Psoas muscle (tissue), 8 donors: ENCODE measurements around the gene NPR2. TPM values are rescaled to one million over a fixed set of nuclear protein-coding genes. Genes with fewer than 3 reads are reported as not detected.

Experiments used
- ATAC-seq, 4 donors: fragments of 200-7000 bp; cut with Tn5 transposase; one replicate each; pipeline ENCODE4 v1.9.1; 2020; ENCODE audit warnings: moderate library complexity in 3 of 4, mild to moderate bottlenecking in 2 of 4
- DNase-seq, 2 donors: peaks; one replicate each; pipeline ENCODE4 v3.0.0-alpha.2; 2020
- H3K27ac ChIP-seq: fragments of 200-600 bp; one replicate; pipeline ENCODE4 v1.8.0; 2022
- H3K27me3 ChIP-seq, 3 donors: fragments of 200-600 bp in 1 of 3; one replicate each; pipeline versions ENCODE4 v1.6.1 to v1.8.0; 2013 to 2022; ENCODE audit warnings: low read length in 2 of 3, mild to moderate bottlenecking in 2 of 3, moderate library complexity in 1 of 3; ENCODE audit not compliant: insufficient read depth in 3 of 3
- H3K36me3 ChIP-seq, 2 donors: fragments of 200-600 bp in 1 of 2; one replicate each; pipeline versions ENCODE4 v1.6.1 to v1.8.0; 2013 to 2022; ENCODE audit warnings: low read depth in 1 of 2, mild to moderate bottlenecking in 1 of 2, moderate library complexity in 1 of 2; ENCODE audit not compliant: insufficient read depth in 1 of 2
- H3K4me1 ChIP-seq: fragments of 200-600 bp; one replicate; pipeline ENCODE4 v1.8.0; 2022
- H3K4me3 ChIP-seq: fragments of 200-600 bp; one replicate; pipeline ENCODE4 v1.8.0; 2022; ENCODE audit warnings: mild to moderate bottlenecking
- H3K9me3 ChIP-seq: fragments of 200-600 bp; one replicate; pipeline ENCODE4 v1.8.0; 2022
- WGBS, 3 donors: extraction: QIAGEN DNeasy Blood & Tissue Kit; methylation state at CpG; one replicate each; pipeline versions ENCODE4 v1.1.6 to v1.1.7; 2013; 5-methylcytosine and 5-hydroxymethylcytosine counted together
- intact Hi-C, 2 donors: fragments of 100-400 bp; cut with DNase I; formaldehyde crosslinking; loops; one replicate each; pipeline versions ENCODE4 v1.11.0 to v1.14.2; 2022
- polyA plus RNA-seq, 3 donors: library from polyadenylated mRNA; stranded (reverse); fragments of 200-250 nt; gene quantifications; one replicate each; pipeline ENCODE4 v1.2.3, GENCODE V29; 2013
- total RNA-seq, 4 donors: library from RNA; stranded (reverse); fragmentation: NEBNext Ultra II Directional in 2 of 4; extraction: Animal tissue kit (Norgen Biotek cat#: 25700) in 2 of 4; gene quantifications; one replicate each; pipeline versions ENCODE4 v1.2.1 to v1.2.4, GENCODE V29; 2021 to 2023
- TF ChIP-seq, protein P1 (sequence below): fragments of 200-600 bp; IDR thresholded peaks from one replicate; pipeline ENCODE4 v1.8.0; 2022; ENCODE audit warnings: antibody characterized with exemption
- donor health status: healthy with polysubstance abuse.
- donor health status: DM: no; HTN: no; CAD: no; lungs with moderate emphysema.
- donor health status: Bipolar disorder and iron deficiency.
- donor health status: healthy.
- donor health status: DM: yes; HTN: yes; CAD: no.
- donor health status: DM: no; HTN: no; CAD: no.
- donor health status: DM: no; HTN: no; CAD: no.
- donor health status: DM: yes; HTN: yes; CAD: no.

The NPR2 gene
- total and polyA plus RNA-seq, 7 donors, result 8.7 to 28.4 (median 15.5) TPM

DNA sequence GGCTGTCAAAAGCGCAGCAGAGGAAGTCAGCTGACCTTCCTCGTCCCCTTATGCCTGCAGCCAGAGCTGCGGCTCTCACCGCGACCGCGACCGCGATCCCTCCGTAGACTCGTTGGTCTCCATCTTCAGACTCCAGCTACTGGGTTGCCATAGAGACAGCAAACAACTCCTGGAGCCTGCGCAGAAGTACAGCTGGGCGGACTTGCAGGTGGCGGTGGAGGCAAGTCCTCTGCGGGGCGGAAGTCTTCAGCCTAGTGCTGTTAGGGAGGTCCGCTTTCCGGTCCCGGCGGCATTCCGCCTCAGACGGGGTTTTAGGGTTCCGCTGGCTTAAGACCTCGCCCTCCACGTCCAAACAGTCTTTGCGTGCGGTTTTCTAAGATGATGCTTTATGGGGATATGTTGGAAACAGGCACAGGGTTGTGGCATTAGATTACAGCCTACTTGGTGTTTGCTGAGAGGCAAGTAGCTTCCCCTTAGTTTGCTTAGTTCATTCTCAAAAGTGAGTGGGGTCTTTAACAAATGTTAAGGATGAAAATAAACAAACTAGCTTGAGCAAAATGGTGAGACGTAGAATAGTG, 20.7 kb downstream of the NPR2 start, which contains the start of gene SPAG8:
SPAG8 (minus strand) TSS at position 238 of the 578 bp plus-strand sequence; CDS start at position 123, 115 bp downstream.
- peaks cover 37% of the 10 kb centered on the region for H3K4me1 ChIP-seq
- ATAC-seq, result peak; percentile 70 to 75 (median 74)
- no peaks in the 10 kb centered on the region for H3K27me3 ChIP-seq
- peaks cover 0 to 30% of the 10 kb centered on the region in 2 donors for H3K36me3 ChIP-seq
- intact Hi-C loops, result no loop called here
- peak; percentile 93 to 97 for DNase-seq
- H3K9me3 ChIP-seq, result no peaks in the 10 kb centered on the region
- peak within 1 kb of the TSS; percentile 85 for H3K27ac ChIP-seq
- TF ChIP-seq, protein P1, sequence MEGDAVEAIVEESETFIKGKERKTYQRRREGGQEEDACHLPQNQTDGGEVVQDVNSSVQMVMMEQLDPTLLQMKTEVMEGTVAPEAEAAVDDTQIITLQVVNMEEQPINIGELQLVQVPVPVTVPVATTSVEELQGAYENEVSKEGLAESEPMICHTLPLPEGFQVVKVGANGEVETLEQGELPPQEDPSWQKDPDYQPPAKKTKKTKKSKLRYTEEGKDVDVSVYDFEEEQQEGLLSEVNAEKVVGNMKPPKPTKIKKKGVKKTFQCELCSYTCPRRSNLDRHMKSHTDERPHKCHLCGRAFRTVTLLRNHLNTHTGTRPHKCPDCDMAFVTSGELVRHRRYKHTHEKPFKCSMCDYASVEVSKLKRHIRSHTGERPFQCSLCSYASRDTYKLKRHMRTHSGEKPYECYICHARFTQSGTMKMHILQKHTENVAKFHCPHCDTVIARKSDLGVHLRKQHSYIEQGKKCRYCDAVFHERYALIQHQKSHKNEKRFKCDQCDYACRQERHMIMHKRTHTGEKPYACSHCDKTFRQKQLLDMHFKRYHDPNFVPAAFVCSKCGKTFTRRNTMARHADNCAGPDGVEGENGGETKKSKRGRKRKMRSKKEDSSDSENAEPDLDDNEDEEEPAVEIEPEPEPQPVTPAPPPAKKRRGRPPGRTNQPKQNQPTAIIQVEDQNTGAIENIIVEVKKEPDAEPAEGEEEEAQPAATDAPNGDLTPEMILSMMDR, result no peak
- WGBS, 3 donors, result 2% methylated on average over 28 of the region's 28 CpGs
- H3K4me3 ChIP-seq, result peak within 1 kb of the TSS; percentile 69

DNA sequence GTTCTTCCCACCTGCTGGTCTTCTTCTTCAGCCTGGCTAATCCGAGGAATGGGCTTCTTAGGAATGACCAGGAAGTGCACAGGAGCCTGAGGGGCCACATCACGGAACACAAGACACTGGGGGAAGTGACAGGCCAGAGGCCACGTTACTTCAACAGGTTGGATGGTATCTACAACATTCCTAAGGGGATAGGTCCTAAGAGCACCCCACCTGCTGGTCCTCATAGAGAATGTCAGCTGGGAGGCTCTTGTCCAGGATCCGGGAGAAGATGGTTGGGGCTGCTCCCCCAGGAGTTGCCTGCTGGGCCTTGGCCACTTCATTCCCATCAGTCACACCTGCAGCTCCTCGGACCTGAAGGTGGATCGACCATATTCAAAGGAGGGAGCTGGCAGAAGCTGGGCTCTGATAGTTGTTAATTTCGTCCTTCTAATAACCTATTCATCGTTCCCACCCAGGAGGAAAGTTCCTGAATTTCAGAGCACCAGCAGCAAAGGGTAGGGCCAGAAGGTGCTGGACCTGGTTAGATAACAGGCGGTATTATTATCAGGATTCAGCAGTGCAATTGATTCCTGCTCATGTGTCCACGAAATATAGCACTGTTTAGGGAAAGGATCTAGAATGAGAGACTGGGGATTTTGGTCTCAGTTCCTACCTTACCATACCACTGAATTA, 22.2 kb downstream of the NPR2 start:
- Histone ChIP-seq H3K27ac (peak overlapping the region; percentile 97), H3K9me3 (no peaks in the 10 kb centered on the region), H3K4me3 (peak overlapping the region; percentile 93), H3K36me3 (peaks cover 0 to 15% of the 10 kb centered on the region in 2 donors), H3K27me3 (no peaks in the 10 kb centered on the region), H3K4me1 (peaks cover 37% of the 10 kb centered on the region)
- ATAC-seq (no peak), DNase-seq (no peak)
- intact Hi-C loops, result loop anchor here in 1 of 2 donors (2.0 kb wide), 1 partner anchor 63 kb away; no protein-coding TSS in a partner anchor
- 66 to 75% (median 69%) methylated on average over 10 of the region's 10 CpGs for WGBS, 3 donors
- TF ChIP-seq, protein P1, result no peak

DNA sequence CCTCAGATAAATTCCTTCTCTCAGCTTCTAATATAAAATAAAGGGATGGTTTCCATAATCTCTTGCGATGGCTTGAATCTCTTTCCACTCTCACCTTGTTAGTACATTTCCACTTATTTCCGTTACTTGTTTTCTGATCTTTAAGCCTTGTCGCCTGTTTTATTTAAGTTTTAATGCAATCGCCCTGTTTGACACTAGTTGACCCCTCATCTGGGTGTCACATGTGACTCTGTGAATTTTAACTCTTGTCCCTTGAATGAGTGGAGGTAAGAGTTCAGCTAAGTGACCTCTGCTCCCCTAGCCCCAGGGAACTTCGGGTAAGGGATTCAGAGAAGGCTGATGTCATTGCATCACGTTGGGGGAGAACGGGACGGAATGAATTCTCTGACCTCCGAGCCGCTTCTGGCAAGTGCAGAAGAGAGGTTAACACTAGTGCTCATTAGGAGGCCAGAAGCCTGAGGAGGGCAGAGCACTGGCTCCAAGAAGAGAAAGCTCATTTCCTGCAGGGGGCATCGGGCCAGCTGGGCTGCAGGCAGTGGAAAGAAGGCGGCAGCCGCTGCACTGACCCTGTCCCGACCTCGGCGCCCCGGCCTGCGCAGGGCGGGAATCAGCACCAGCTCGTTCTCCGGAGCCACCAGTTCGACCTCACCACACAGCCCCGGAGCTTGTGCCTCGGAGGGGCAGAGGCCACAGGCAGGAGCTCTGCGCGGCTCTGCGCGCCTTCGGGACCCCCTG, 22.9 kb downstream of the NPR2 start:
- H3K36me3 ChIP-seq, result peaks cover 0 to 8% of the 10 kb centered on the region in 2 donors
- H3K4me1 ChIP-seq, result peaks cover 37% of the 10 kb centered on the region
- peak overlapping the region; percentile 97 for H3K27ac ChIP-seq
- TF ChIP-seq, protein P1, result peak; percentile 23
- intact Hi-C loops, result loop anchor here in 1 of 2 donors (2.0 kb wide), 1 partner anchor 63 kb away; no protein-coding TSS in a partner anchor
- H3K4me3 ChIP-seq, result peak overlapping the region; percentile 93
- DNase-seq, result peak; percentile 73 to 88
- H3K9me3 ChIP-seq, result no peaks in the 10 kb centered on the region
- no peaks in the 10 kb centered on the region for H3K27me3 ChIP-seq
- 6 to 10% (median 7%) methylated on average over 22 to 29 of the region's 29 CpGs for WGBS, 3 donors
- ATAC-seq, result peak; percentile 29 to 54 (median 49)

DNA sequence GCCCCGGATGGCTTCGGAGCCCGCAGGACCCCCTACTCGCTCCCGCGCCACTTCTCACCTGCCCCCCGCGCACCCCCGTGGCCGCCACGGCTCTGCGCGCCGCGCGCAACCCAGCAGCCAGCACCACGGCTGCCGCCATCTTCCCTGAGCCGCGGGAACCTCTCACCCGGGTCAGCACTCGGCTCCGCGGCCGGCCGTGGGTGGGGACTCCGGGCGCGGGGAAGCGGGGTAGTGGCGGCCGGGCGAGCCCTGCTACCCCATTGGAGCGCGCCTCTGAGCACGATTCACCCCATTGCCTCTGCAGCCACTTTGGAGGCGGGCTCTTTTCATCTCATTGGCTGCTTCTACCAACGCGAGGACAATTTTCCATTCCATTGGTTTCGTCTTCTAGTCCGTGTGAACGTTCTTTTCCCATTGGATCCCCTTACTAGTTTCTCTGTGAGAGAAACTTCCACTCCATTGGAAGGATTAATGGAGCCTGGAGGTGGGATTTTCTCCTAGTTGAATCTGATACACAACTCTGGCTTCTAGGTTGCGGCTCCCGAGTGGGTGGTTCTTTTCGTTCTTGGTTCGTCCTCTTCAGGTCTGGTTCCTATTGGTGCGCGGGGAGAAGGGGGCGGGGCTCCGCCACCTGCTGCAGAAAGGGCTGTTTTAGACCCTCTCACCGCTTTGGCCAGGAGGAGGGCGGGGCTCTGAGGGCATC, 23.6 kb downstream of the NPR2 start, which contains the start of gene HINT2:
HINT2 (minus strand) TSS at position 202 of the 703 bp plus-strand sequence; CDS start at position 139, 63 bp downstream.
- H3K4me3 ChIP-seq, result peak within 1 kb of the TSS; percentile 93
- H3K27me3 ChIP-seq, result no peaks in the 10 kb centered on the region
- ATAC-seq (peak; percentile 90 to 93 (median 91)), DNase-seq (peak; percentile 95 to 96)
- no peaks in the 10 kb centered on the region for H3K9me3 ChIP-seq
- WGBS, 3 donors, result 0 to 1% (median 1%) methylated on average over 41 to 52 of the region's 52 CpGs
- peaks cover 0 to under 1% of the 10 kb centered on the region in 2 donors for H3K36me3 ChIP-seq
- H3K27ac ChIP-seq, result peak within 1 kb of the TSS; percentile 97
- H3K4me1 ChIP-seq, result peaks cover 37% of the 10 kb centered on the region
- TF ChIP-seq, protein P1, result no peak
- intact Hi-C loops, result loop anchor here in 1 of 2 donors (2.0 kb wide), 1 partner anchor 64 kb away; no protein-coding TSS in a partner anchor
